GM10847 (cell line): Measurements from ENCODE around the gene SHROOM2.

ENCODE experiments used
- POLR2A ChIP-seq: IDR thresholded peaks from 2 replicates; pipeline ENCODE4 v1.6.1; 2011; ENCODE audit not compliant: insufficient read length; ENCODE audit errors: extremely low read depth

SHROOM2 gene

GRCh38 chrX:9807355-9808182, 21.3 kb downstream of the SHROOM2 start:
- no peak for TF ChIP-seq POLR2A

- TF ChIP-seq POLR2A: no peak
Observed at GRCh38 chrX:9816084-9816700, 30.0 kb downstream of the SHROOM2 start.

- TF ChIP-seq POLR2A: no peak
Observed at GRCh38 chrX:9821572-9821971, 35.3 kb downstream of the SHROOM2 start.

DNA sequence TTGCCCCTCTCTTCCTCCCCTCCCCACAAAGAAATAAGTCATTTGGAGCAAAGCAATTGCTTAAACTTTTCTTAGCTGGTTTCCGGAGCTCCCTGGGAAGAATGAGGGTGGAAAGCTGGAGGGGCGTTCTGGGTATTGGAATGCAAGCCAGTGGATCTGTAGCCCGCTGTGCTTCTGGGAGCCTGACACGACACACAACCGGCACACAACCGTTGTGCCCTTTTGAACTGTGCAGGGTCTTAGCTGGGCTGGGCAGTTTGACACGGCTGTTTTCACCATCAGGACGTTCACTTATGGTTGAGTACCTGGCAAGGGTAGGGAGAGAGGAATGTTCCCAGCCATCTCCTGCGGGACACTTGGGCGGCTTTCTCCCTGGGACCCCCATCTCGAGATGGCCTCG, 38.3 kb downstream of the SHROOM2 start:
- no peak for TF ChIP-seq POLR2A

DNA sequence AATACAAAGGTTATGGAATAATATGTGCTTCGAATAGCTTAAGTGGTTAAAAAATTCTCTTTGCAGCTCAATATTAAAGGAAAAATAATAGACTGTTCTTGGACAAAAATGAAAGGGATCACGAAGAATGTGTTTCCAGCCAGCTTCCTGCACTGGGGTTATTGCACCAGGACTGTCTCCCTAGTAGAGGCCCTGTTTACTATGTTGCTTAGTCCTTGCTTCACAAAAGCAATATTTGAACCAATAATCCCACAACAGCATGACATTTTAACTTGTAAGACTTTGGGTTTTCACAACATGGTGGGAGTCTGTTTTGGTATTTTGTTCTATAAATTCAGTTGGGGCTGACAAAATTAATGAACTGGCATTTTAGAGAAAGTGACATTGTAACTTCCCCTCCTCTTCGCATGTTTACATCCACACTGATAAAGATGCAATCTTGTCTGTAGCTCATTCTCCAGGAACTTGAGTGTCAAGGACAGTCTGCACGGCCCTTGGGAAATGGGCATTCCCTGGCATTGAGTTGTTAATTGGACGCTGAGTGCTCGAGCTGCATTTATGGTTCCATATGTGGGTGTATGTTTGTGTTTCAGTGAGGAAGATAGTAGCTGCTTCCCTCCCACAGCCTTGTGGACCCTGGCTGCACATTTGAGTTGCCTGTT, 39.0 kb downstream of the SHROOM2 start:
- no peak for TF ChIP-seq POLR2A

GRCh38 chrX:9825966-9826365, 39.7 kb downstream of the SHROOM2 start:
- TF ChIP-seq POLR2A: no peak

GRCh38 chrX:9829308-9830267, 43.4 kb downstream of the SHROOM2 start:
- no peak for TF ChIP-seq POLR2A

- no peak for TF ChIP-seq POLR2A
Observed at GRCh38 chrX:9832811-9833210, 46.6 kb downstream of the SHROOM2 start.

DNA sequence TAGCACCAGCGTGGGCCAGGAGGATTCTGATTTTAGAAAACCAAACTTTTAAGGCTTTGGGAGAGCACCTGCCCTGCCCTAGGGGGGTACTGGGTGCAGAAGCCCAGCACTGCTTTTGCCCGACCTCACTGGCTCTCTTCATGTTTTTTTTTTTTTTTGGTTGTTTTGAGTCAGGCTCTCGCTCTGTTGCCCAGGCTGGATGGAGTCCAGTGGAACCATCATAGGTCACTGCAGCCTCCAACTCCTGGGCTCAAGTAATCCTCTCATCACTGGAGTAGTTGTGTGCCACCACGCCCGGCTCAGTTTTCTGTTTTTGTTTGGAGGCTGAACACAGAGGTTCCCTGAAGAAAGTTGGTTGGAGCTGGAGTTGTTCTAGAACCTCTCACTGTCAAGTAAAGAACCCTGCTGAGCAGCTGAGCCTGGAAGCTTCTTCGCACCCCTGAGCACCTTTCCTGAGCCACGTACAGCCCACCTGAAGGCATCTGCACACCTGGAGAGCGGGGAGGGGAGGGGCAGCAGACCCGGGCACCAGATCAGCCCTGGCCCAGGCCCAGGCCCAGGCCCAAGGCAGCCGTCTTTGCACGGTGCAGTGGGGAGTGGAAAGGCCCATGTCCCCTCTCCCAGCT, 49.5 kb downstream of the SHROOM2 start:
- no peak for TF ChIP-seq POLR2A

- TF ChIP-seq POLR2A: no peak
Observed at GRCh38 chrX:9842541-9842940, 56.3 kb downstream of the SHROOM2 start.

DNA sequence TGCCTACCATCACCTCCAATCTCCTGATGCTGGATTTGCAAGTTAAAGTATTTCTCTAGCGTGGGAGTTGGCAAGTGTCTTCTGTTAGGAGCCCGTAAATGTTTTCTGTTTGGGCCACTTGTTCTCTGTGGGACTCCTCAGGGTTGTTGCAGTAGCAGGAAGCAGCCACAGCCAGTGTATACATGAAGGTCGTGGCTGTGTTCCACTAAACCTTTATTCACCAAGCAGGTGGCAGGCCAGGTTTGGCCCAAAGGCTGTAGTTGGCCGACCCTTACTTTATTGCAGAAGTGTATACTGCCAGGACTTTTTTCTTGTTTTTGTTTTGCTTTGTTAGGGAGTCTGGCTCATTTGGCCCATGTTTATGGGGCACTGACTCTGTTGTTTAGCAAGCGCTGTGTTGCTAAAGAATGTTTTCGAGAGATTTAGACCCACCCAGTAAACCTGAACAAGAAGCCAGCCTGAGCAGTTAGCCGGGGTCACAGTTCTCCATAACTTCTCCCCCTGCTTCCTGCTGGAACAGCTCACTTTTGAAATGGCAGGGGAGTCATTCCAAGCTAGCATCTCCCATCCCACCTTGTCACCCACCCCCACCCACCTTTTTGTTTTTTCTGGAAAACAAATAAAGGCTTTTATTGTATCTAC, 58.8 kb downstream of the SHROOM2 start:
- TF ChIP-seq POLR2A: no peak

DNA sequence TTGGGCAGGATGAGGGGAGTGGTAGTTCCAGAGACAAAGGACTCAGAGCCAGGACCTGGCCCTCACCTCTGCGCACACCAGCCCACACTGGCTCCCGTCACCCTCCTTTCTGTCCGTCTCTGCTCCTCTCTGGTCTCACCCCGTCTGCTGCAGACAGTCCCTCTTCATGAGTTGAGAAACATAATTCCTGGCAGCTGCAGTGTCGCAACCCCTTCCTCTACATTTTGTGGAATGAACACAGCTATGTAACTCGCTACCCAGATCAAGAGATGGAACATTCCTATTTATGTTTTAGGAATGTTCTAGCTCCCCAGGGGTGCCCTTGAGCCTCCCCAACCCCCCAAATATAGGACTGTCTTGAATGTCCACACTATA, 59.3 kb downstream of the SHROOM2 start:
- no peak for TF ChIP-seq POLR2A

DNA sequence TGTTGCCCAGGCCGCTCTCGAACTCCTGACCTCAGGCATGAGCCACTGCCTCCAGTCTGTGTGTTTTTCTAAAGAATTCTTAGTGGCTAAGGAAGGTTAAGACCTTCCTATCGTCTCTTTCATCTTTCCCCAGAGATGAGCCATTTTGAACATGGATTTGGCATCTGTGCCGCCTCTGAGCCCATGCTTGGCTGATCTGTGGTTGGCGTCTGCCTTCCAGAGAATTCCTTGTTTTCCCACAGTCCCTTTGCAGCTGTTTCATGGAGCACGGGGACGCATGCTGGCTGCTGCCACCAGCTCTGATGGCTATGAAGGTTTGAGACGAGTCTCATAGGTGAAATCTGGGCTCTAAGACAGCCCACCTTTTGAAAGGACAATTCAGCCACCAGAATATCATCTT, 60.4 kb downstream of the SHROOM2 start:
- TF ChIP-seq POLR2A: no peak

DNA sequence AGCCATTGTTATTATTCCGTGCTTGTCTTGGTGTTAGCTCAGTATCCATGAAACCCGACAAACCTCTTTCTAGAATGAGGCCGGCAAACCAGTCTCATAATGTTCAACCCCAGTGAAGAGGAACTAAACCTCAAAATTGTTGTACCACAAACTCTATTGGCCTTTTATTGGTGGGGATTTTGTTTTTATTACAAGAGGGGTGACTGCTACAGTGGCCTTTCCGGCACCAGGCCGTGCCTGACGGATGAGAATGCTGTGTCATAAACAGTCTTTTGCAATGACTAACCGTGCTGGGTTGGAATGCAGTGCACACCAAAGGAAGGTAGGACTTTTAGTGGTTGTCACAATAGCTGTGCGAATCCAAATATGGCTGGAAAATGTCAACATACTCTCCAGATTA, 60.8 kb downstream of the SHROOM2 start:
- no peak for TF ChIP-seq POLR2A
